ENCODE data around the gene DPYSL5.

- no peak for TF ChIP-seq CTCF (IDR thresholded peaks at IDR 0.05)
- no peak for TF ChIP-seq POLR2A (IDR thresholded peaks at IDR 0.05)
Measured at GRCh38 chr2:26927221-26927620, 79.3 kb downstream of the DPYSL5 start.
